ENCODE measurements around the gene LMBR1L.
A peak's percentile ranks its signal among the peaks of the same experiment; 100 is the strongest.

LMBR1L gene

GRCh38 chr12:49110464-49111155 lies at the start of gene LMBR1L:
Gene LMBR1L, minus strand, starts transcription at chr12:49110847. Its CDS starts 292 bp downstream, at chr12:49110555.
- Mint-ChIP-seq H3K9me3 (no peaks in the 10 kb centered on the region), H3K27me3 (ENCODE audit: low read depth) (no peaks in the 10 kb centered on the region), H3K27ac (peak within 1 kb of the TSS; percentile 87 to 96 (median 95)), H3K4me1 (peaks cover 32% of the 10 kb centered on the region), H3K36me3 (ENCODE audit: low read depth) (peaks cover 5% of the 10 kb centered on the region), H3K4me3 (peak within 1 kb of the TSS; percentile 88 to 98 (median 97))
- peak; percentile 51 to 56 (median 54) for TF ChIP-seq CTCF (IDR thresholded peaks at IDR 0.05; ENCODE audit: unreplicated experiment in 3 of 3)

GRCh38 chr12:49160399-49160798 lies 49.8 kb upstream of the LMBR1L start:
- peaks cover 6% of the 10 kb centered on the region for H3K27me3 Mint-ChIP-seq (ENCODE audit: low read depth)
- H3K36me3 Mint-ChIP-seq (ENCODE audit: low read depth) = no peaks in the 10 kb centered on the region
- H3K9me3 Mint-ChIP-seq = no peaks in the 10 kb centered on the region
- H3K4me1 Mint-ChIP-seq = no peaks in the 10 kb centered on the region
- H3K4me3 Mint-ChIP-seq = no peak overlapping the region
- TF ChIP-seq CTCF (IDR thresholded peaks at IDR 0.05; ENCODE audit: unreplicated experiment in 3 of 3) = no peak
- H3K27ac Mint-ChIP-seq = no peak overlapping the region

GRCh38 chr12:49154221-49154620 lies 43.6 kb upstream of the LMBR1L start:
- no peak for TF ChIP-seq CTCF (IDR thresholded peaks at IDR 0.05; ENCODE audit: unreplicated experiment in 3 of 3)
- no peaks in the 10 kb centered on the region for H3K4me1 Mint-ChIP-seq
- no peaks in the 10 kb centered on the region for H3K9me3 Mint-ChIP-seq

GRCh38 chr12:49147384-49147783 lies 36.7 kb upstream of the LMBR1L start:
- Mint-ChIP-seq H3K9me3 (no peaks in the 10 kb centered on the region), H3K27me3 (ENCODE audit: low read depth) (no peaks in the 10 kb centered on the region), H3K36me3 (ENCODE audit: low read depth) (no peaks in the 10 kb centered on the region), H3K27ac (no peak overlapping the region), H3K4me3 (no peak overlapping the region), H3K4me1 (no peaks in the 10 kb centered on the region)
- no peak for TF ChIP-seq CTCF (IDR thresholded peaks at IDR 0.05; ENCODE audit: unreplicated experiment in 3 of 3)

More at GRCh38 chr12:49154221-49154620, 43.6 kb upstream of the LMBR1L start:
- Mint-ChIP-seq H3K27ac (no peak overlapping the region), H3K27me3 (ENCODE audit: low read depth) (no peaks in the 10 kb centered on the region), H3K36me3 (ENCODE audit: low read depth) (no peaks in the 10 kb centered on the region), H3K4me3 (no peak overlapping the region)

GRCh38 chr12:49146406-49146805 lies 35.8 kb upstream of the LMBR1L start:
- no peak overlapping the region for H3K4me3 Mint-ChIP-seq
- no peaks in the 10 kb centered on the region for H3K4me1 Mint-ChIP-seq
- no peaks in the 10 kb centered on the region for H3K27me3 Mint-ChIP-seq (ENCODE audit: low read depth)
- no peak for TF ChIP-seq CTCF (IDR thresholded peaks at IDR 0.05; ENCODE audit: unreplicated experiment in 3 of 3)
- no peaks in the 10 kb centered on the region for H3K36me3 Mint-ChIP-seq (ENCODE audit: low read depth)
- no peak overlapping the region for H3K27ac Mint-ChIP-seq
- H3K9me3 Mint-ChIP-seq = no peaks in the 10 kb centered on the region

- Mint-ChIP-seq H3K4me1 (no peaks in the 10 kb centered on the region), H3K9me3 (no peaks in the 10 kb centered on the region), H3K27ac (no peak overlapping the region), H3K36me3 (ENCODE audit: low read depth) (no peaks in the 10 kb centered on the region), H3K4me3 (no peak overlapping the region), H3K27me3 (ENCODE audit: low read depth) (no peaks in the 10 kb centered on the region)
- TF ChIP-seq CTCF (IDR thresholded peaks at IDR 0.05; ENCODE audit: unreplicated experiment in 3 of 3) = no peak
Observed at GRCh38 chr12:49144384-49144783, 33.7 kb upstream of the LMBR1L start.
